Activated T-cell treated with anti-CD3 and anti-CD28 coated beads, Interleukin-2, amount 50 U/mL, for 1 hour (primary cell): Measurements from ENCODE around the gene ZC3H13.
"Not testable (repeated sequence)": the region's sequence is repeated elsewhere in the genome, so short reads cannot be mapped to it uniquely, and the experiment has no call there.

ENCODE experiments used
- DNase-seq: peaks from one replicate; pipeline ENCODE4 v3.0.0-alpha.2; 2020

The ZC3H13 gene

DNA sequence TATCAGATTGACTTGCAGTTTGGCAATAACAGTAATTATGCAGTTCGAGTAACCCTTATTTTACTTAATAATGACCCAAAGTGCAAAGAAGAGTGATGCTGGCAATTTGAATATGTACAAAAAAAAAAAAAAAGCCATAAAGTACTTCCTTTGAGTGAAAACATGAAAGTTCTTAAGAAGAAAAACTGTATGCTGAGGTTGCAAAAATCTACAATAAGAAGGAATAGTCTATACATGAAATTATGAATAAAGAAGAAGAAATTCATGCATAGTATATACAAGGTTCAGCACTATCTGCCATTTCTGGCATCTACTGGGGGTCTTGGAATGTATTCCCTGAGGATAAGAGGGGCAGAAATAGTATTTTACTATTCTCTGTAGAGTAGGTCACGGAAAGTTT is 55.9 kb downstream of the ZC3H13 start:
- DNase-seq, result no peak

DNA sequence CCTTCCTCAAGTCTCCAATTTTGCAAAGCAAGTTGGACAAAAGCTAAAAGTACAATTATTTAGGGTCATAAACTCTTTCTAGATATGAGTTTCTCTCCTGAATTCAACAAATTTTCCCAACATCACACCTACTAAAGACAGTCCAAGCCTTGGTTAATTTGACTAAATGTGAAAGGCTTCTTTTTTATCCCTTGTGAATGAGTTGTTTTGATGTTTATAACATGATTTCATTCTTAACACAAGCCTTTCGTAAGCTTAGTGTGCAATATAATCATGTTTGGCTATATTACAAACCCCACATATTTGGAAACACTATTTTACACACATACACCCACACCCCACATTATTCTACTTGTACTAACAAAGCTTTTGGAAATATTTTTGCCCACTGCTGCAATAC is 57.3 kb downstream of the ZC3H13 start:
- no peak for DNase-seq

DNA sequence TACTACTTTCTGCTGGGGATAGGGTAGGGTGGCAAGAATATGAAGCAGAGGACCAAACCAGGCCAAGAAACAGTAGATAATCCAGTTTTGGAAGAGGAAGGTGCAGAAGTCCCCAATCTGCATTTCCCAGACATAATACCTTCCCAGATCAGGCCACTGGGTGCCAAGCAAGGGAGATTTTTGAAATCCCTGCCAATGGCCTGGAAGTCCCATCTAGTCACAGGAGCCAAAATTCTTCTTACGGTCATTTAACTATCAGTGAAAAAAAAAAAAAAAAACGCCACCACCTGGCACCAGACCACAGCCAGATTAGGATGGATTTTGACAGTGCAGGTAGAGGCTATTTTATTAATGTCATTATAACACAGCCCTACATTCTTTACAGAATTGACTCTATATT is 57.8 kb downstream of the ZC3H13 start:
- no peak for DNase-seq

DNA sequence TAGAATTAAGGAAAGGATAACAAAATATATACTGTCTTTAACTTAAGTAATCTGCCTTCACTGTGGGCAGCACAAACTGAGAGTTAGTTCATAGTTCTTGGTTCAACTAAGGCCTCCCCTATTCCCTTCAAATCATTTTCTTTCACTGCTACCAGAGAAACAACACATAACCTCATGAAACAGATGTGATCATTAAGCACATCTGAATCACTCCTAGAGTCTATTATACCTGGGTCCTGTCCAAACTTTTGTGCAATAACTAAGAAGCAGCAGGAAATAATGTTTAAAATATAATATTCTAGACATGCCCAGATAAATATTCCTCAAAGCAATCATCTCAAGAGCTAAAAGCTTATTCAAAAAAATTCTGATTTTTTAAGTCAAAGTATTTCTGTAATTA is 62.9 kb downstream of the ZC3H13 start:
- no peak for DNase-seq

DNA sequence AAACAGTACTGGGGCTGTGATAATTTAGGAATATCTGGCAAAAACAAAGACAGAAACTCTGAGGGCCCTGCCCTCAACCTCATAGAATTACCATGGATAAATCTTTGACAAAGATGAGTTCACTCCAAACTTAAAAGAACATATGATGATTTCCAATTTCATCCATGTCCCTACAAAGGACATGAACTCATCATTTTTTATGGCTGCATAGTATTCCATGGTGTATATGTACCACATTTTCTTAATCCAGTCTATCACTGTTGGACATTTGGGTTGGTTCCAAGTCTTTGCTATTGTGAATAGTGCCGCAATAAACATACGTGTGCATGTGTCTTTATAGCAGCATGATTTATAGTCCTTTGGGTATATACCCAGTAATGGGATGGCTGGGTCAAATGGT is 71.4 kb downstream of the ZC3H13 start:
- DNase-seq, result not testable (repeated sequence)

DNA sequence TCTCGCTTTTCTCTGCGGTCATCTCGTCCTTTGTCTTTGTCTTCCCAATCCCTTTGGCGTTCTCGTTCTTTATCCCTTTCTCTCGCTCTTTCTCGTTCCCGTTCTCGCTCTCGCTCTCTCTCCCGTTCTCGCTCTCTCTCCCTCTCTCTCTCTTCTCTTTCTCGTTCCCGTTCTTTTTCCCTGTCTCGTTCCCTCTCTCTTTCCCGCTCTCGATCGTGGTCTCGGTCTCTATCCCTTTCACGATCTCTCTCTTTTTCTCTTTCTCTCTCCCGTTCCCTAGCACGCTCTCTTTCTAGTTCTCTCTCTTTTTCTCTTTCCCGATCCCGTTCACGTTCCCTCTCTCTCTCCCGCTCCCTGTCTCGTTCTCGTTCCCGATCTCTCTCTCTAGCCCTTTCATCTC is 77.2 kb downstream of the ZC3H13 start:
- no peak for DNase-seq

DNA sequence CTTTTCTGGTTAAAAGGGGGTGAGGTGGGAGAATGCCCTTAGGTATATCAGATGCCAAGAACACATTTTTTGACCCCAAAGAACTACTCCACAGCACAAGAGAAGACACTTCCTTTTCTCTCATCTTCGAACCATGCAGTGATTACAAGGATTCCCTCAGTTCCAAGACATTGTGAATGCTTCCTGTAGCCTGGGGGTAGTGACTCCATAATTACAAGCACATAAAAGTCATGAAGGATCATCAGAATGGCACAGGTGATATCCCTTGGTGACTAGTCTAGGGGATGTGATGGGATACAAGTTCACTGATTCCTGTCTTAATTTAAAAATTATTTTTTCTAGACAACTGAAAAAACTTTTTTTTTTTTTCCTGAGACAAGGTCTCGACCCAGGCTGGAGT is 78.0 kb downstream of the ZC3H13 start:
- no peak for DNase-seq

DNA sequence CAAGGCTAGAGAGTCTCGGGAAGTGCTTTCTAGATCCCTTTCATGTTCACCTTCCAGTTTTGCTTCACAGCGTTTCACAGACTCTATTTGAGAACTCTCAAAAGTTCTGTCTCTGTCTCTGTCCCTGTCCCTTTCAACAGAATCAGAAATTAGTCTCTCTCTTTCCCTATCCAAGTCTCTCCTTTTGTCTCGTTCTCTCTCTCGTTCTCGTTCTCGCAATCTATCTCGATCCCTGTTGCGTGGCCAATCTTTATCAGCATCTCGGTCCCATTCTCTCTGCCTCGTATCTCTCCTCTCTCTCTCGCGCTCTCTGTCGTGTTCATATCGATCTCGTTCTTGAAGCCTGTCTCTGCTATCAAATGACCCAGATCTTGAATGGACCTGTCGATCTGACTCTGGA is 85.0 kb downstream of the ZC3H13 start:
- DNase-seq, result no peak

DNA sequence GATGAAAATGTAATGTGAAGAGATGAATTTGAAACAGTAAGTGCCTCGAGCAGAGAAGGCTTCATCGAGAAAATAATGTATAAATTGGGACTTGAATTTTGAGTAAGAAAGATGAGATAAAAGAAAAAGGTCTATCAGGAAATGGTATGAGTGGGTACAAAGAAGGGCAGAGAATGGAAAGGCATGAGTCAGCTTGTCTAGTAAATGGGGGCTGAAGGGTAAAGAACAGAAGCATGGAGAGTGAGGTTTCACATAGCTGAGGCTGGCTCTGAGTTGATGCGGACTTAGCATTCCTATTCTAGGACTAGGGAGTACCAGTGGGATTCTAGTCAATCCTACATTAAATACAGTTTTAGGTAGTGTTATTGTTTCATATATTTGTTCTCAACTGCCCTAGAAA is 85.8 kb downstream of the ZC3H13 start:
- no peak for DNase-seq

DNA sequence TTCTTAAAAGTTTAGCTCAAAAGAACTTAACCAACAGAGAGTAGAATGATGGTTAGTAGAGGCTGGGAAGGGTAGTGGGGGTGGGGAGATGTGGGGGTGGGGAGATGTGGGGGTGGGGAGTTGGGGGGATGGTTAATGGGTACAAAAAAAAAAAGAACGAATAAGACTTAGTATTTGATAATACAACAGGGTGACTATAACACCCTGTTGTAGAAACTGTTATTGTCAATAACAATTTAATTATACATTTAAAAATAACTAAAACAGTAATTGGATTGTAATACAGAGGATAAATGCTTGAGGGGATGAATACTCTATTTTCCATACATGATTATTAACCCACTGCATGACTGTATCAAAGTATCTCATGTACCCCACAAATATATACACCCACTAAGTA is 91.1 kb downstream of the ZC3H13 start:
- no peak for DNase-seq

DNA sequence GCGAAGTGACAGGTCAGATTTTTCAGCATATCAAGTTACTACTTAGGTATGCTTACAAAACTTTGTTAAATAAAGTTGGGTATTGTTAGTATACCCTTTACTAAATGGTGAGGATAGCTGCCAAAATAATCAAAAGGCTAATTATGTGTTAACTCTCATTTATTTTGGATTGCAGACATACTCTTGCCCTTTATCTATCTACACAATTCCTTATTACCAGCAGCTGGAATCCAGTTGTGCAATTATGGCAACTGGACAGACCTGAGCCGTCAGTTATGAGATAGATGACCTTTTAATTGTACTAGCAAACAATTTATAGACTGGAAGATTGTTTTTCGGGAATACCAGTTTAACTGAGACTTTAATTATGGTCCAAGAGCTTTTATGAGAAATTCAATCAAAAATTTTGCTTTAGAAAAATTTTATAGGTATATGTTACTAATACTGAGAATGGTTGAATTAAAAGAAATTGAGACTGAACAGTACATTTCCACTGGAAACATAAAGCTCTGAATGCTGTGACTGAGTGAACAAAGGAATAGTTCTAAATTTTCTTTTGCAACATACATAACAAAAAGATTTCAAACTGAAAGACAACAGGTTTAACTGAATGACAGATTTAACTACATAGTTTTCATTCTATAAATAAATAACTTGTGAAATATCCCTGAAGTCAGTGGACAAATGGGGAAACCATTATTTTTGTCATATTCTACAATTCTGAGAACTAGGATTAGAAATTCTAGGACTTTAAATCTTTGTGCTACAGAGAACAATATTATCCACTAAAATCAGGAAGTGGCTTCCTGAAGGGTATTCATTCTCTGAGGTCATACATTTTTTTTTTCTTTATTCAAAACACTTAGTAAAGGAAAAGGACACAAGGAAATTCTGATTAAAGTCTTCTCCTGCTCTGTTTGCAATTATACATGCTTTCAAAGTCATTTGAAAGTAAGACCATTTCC is 97.4 kb downstream of the ZC3H13 start:
- DNase-seq, result no peak

DNA sequence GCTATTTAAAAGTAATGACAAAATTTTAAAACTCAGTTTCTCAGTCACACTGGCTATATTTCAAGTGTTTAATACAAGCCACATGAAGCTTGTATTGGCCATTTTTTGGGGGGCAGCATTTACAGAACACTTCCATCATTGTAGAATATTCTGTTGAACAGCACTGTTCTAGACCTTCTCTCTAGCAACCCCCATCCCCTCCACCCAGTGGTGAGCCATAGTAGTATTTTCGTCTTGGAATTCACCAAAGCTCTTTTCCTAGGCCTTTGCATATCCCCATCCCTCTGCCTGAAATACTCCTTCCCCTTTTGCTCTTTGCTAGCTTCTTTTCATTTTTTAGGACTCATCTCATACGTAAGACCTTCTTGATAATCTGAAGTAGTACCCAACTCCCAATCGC is 99.5 kb downstream of the ZC3H13 start:
- DNase-seq, result no peak

DNA sequence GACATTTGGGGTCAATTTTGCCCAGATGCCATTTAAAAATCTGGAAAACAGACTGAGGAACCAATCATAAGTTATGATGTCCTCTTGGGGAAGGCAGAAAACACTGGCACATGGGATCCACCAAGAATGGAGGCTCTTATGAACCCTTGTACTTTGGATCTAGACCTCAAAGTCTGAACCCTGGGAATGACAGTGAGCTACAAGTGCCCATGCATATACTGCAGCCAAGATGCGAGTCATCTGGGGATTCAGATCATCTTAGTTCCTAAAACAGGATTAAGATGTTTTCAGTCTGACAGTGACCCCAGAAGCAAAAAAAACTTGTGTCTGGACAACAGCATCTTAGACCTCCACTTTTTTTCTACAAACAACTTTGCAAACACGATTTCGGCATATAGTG is 100.8 kb downstream of the ZC3H13 start:
- DNase-seq, result no peak

DNA sequence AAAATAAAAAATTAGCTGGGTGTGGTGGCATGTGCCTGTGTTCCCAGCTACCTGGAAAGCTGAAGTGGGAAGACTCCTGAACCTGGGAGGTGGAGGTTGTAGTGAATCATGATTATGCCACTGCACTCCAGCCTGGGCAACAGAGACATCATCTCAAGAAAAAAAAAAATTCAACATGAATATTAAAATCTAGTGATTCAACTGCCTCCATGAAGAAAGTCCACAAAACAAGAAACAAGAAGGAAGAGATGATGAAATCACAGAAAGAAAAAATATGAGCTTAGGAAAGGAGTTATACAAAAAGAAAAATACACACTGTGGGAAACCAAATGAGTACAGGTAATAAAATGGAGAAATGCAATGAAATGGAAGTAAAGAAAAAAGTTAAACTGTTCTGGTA is 101.4 kb downstream of the ZC3H13 start:
- DNase-seq, result no peak

DNA sequence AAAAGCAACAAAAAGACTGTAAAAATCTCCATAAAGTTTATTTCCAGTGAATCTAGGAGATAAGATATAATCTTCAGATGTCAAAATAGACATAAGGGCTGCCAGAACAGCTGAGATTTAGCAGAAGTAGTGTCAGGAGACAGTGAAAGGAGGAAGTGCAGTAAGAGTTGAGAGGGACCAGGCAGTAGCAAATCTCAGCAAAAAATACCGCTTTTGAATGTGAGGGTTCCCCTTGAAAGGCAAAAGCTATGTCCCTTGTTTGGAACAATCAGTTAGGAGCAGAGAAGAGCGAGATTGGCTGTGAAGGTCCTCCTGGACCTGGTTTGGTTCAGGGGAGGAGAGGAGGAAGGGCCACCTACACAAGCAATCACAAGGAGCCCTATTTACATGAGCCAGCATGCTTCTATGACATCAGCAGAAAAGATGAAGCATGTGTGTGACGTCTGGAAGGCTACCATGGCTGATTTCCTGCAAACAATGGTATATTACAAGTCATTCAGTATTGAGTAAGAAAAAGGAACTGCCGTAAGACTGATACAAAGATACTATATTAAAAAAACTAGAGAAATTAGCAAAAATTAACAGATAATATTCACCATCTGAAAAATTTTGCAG is 102.1 kb downstream of the ZC3H13 start:
- no peak for DNase-seq

DNA sequence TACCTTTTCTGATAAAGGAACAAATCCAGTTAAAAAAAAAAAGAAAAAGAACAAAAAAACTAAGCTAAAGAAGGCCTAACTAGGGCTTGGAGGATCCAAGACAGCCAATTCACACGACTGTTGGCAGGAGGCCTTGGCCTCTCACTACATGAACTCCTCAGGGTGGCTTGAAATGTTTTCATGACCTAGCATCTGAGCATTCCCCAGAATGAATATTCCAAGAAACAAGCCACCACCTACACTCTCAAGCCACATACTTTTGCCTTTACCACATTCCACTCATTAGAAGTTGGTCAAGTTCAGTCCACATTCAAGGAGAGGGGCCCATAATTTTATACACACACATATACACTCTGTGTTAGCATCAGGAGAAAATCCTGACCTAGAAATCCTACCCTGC is 103.4 kb downstream of the ZC3H13 start:
- no peak for DNase-seq

DNA sequence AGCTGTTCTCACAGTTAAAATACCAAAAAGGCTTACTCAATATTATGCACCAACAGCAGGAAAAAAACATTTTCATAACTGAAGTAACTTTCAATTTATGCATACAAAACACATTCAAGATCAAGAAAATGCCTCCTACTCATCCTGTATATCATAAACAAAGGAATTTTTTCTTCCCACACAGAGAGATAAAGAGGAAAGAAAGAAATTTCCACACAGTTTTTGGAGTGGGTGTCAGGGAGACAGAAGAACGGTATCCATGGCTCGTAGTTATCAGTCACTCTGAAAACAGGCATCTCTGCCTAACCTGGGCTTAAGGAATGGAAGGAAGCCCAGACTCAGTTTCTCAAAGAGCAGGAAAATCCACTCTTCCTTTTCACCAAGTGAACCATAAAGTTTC is 108.6 kb downstream of the ZC3H13 start:
- DNase-seq, result no peak

DNA sequence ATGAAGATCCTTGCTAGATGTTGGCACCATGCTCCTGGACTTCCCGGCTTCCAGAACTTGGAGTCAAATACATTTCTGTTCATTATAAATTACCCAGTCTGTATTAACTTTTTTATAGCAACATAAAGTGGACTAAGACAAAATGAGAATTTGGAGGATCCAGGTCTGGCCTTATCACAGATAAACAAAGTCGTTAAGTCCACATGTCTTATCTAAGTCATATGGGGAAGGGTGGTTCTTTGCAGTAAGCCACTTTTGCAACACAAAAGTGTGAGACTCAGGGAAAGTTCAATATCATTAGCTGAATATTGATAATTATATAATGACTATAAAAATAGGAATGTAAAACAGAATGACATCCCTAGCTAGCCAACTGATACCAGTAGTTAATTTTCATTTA is 109.4 kb downstream of the ZC3H13 start:
- DNase-seq, result no peak

DNA sequence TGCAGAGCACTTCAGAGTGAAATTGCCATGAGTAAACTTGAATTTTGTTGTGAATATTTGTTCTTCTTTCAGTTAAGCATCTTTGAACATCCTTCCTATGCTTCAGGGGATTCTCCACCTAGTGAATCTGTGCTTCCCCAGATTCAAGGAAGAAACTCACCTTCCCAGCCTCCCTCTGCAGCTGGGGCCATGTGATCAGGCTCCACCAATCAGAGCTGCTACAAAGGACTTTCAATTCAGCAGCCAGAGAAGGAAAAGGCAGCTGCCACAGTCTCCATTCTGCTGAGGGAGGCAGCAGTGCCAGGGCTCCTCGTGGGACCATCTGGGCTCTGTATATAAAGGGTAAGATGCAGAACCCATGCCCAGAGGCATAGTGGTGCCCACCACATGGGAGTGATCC is 111.3 kb downstream of the ZC3H13 start:
- no peak for DNase-seq

DNA sequence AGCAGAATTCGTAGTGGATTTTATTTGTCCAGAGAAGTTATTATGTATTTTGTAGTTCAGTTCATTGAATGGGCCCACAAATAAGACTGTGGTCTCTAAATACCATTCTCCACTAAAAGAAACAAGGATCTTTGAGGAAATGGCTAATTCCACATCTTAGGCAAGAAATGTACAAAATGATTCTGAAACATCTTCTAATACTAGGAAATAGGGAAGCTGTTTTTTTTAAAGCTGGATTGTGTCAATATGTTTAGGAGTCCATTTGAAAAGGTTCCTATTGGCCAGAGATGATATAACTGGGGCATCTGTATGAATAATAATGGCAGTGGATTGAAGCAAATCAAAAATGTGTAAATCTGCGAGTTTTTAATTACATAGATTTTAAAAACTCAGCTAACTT is 112.5 kb downstream of the ZC3H13 start:
- DNase-seq, result no peak

DNA sequence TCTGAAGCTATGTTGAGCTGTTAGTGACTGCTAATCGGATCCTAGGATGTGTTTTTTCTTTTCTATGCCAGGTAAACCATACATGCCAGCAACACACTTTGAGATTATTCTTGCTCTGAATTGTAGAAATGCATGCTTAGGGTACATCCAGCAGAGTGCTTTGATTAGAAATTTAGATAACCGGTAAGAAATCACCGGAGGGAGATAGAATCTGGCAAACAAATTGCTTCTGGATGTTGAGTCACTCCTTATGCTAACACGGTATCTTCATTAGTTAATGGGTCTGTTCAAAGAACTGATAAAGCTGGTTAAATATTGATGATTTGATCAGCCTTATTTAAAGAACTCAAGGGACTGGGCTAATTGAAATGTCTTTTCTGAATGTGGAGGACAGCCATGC is 115.9 kb downstream of the ZC3H13 start:
- DNase-seq, result no peak

DNA sequence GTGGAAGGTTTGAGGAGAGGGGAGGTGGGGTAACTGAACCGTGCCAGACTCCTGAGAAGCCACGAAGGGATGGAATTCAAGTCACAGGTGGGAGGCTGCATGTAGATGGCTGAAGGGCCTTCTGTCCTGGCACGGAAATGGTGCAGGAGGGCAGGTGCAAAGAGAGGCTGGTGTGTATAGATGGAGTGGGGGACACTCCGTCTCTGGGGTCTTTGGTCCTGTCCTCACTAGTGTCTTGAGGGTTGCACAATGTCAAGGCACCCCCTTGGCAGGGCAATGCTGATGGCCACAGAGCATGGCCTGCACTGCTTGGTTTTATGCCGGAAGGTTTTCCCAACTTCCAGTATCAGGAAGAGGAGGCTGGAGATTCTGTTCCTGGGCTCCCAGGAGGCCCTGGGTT is 118.3 kb downstream of the ZC3H13 start:
- DNase-seq, result no peak

DNA sequence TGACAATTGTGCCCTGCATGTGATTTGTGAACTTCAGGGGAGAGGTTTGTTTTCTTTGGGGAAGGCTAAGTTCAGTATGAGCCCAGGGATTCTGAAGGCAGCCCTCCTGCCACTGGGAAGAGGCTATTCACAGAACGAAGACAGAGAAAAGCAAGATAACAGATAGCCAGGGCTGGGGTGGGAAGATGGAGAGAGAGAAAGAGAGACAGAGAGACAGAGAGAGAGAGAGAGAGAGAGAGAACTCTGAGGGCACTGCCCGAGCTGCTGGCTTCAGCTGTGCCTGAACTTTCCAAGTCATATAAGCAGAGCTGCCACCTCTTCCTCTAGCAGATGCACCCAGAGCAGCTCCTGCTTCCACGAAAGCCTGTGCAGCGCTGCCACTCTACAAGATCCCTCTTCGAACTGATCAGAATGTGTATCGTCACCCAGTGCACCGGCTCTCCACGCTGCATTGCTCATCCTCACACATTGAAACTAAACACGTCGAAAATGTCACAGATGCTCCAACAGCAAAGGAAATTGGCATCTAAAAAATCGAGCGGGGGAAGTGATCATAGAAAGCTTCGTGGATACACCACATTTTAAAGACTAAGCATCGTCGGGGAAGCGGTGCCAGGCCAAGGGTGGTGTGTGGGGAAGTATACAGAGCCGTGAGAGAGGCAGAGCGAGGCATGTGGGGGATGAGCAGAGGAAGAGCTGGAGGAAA is 119.2 kb downstream of the ZC3H13 start:
- DNase-seq, result no peak

DNA sequence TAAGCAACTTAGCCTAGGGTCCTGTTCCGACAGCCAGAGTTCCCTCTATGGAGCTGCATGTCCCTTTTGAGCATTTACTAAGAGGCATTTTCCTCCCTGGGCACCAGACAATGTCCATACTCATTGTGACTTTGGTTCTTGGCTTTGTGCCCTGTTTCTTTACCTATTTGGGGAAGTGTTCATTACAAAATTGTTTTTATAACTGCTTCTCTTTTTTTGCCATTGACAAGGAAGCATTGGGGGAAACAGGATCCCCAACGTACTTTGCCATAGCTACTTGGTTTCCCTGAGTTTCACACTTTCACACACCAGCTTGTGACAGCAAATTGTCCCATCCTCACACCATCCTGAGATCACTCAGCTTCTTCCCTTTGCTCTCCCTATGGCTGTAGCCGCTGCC is 119.9 kb downstream of the ZC3H13 start:
- DNase-seq, result no peak
